NCI-H2171 (cell line): ENCODE results near the gene CREB5.

Experiments
- DNase-seq: peaks from one replicate; lab custom pipeline; 2025; lab: John Stamatoyannopoulos, UW

Gene CREB5

DNA sequence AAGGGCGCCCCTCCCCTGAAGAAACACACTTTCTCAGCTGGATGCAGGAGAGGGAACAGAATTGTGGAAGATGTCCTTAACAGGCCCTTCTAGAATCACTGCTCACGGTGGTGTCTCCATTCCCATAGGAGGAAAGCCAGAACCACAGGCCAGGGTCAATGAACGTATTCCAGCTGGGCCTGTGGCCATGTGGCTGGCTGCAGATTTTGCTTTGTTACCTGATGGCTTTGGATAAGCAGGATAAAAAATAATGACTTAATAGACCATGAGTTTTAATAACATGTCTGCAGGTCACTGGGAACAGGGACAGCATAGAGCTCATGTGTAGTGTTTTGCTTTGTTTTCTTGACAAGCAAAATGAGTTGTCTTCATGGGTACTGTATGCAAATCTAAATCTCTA is 335.5 kb downstream of the CREB5 start:
- DNase-seq: no peak

GRCh38 chr7:28748346-28748745 is 336.0 kb downstream of the CREB5 start:
- DNase-seq: no peak

DNA sequence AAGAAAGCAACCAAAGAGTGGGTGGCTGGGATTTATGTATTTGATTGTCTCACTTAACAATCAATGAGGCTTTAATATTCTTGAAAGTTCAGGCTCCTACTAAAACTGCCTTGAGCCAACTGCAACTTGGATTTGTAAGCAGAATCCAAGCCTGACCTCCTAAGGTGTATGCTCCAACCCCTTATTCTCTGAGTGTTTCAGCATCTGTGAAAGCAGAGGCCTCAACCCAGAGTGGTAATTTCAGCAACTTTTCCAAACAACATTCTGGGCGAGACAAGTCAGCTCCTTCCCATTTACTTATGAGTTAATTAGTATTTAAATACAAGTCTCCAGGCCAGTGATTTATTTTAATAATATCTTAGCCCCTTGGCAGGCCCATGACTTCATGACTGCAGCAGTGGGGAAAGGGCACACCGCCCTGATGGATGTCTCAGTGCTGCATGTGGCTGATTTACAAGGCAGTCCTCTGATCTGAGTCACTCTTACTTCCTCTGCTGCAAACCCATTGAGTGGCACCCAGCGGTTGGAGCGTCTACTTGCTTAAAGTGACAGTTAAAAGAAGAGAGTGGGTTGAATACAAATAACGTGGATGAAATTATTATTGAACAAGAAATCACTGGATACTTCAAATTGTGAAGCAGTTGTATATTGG is 336.7 kb downstream of the CREB5 start:
- no peak for DNase-seq

GRCh38 chr7:28749638-28750037 is 337.3 kb downstream of the CREB5 start:
- no peak for DNase-seq

GRCh38 chr7:28750981-28751380 is 338.7 kb downstream of the CREB5 start:
- no peak for DNase-seq

DNA sequence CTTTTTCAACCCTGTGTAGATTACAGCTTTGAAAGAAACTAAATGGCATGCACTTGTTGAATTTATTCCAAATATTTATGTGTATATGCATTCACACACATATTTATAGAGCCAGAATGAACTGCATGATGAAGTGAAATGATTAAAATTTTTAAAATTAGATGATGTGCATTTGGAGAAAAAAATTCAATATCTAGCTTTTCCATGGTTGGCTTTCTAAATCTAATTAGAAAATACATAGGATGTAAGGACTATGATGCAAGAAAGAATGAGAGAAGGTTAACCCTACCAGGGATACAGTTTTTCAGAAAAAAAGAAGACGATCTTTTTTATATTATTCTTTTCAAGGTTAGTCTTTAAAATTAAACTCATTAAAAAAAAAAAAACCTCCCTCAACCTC is 341.3 kb downstream of the CREB5 start:
- no peak for DNase-seq

DNA sequence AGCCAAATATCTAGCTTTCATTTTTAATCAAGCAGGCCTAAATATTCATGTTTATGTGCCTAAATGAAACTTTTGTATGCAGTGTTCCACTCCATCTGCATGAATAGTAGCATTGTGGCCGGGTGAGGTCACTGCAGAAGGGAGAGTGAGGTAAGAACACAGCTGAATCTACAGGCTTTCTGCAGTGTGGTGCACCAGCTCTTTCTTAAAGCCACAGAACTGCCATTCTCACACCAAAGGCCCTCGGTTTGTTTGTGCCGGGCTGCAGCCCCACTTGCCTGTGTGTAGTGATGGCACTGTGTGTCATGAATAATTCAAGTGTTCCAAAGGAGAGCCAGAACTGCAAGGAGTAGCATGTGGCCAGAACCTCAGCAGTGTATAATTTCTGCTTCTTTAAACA is 341.7 kb downstream of the CREB5 start:
- DNase-seq: no peak

DNA sequence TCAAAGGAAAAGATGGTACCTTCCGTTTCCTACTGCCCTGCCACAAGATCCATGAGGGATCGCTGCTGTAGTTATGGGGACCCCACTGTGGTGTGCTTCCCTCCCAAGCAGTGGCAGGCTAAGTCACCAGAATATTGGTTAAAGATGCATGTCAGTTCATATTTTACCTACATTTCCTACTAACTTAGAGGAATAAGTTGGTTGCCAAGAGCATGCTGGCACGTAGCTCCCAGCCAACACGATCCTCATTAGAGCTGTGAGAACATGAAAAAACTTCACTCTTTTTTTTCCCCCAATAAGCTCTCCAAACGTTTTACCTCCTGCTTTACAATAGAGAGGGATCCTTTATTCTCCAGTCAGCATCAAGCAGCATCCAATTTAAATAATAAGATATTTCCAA is 342.1 kb downstream of the CREB5 start:
- DNase-seq: no peak

DNA sequence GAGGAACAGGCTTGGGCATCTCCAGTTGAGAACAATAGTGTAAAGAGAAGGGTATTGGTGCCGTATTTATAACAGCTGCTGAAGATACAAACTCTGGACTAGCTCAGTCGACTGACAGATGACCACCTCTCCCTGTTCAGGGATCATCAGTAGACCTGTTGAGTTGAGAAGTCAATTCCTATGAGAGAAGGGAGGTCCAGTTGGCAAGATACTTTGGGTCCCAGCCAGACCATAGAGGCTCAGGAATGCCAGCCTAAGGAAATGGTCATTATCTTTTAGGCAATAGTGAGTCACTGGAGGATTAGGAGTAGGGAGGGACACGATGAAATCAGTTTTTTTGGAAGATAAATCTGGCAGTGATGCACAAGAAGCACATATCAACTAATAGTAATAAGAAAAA is 342.9 kb downstream of the CREB5 start:
- DNase-seq: no peak

DNA sequence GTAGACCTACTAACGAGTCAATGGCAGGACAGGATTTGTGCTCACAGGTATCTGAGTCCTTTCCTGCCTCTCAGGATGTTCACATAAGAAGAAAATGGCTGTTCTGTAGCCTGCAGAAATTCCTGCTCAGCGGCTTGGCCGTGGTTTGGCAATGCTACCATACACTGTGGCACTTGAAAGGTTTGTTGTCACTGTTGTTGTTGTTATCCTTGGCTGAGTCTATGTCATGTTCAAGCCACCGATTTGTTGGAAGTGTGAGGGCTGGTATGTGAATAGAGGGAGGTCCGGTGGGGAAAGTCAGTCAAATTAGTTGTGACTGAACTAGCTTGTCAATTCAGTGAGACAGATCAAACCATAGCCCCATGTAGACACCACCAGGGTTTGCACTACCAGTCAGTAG is 345.9 kb downstream of the CREB5 start:
- no peak for DNase-seq

GRCh38 chr7:28759475-28759971 is 347.2 kb downstream of the CREB5 start:
- DNase-seq: no peak

DNA sequence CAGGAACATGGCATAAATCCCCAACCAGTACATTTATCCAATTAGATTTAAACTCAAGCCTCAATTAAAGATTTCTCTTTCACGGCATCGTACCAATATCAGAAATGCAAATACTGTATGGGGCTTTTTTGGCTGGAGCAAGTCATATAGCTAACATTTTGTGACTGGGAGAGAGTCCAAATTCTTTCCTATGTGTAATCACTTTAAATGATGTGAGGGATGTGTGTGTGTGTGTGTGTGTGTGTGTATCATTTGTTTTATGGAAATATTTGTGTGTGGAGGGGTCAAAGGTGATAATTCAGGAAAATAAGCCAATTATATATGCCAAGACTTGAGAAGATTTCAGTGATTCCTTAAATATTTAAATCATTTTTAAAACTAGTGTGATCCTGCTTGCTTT is 349.2 kb downstream of the CREB5 start:
- DNase-seq: no peak

GRCh38 chr7:28762651-28763050 is 350.3 kb downstream of the CREB5 start:
- DNase-seq: no peak

- no peak for DNase-seq
These were observed 354.0 kb downstream of the CREB5 start for GRCh38 chr7:28766359-28766758.

DNA sequence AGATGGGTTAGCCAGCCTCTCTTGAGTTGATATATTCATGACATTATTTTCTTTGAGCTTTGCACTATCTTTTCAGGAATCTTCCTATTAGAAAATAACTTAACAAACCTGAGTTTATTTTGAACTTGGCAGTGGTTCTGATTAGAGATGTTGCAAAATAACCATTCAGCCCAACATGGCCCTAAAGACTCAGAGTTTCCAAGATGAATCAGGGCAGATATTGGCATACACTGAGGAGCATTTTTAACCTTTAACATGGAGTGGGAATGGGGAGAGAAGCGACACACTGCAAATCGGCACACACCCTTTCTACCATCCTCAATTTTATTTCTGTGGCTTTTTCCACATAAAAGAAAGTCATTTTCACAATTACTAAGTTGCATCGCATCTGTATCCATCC is 355.0 kb downstream of the CREB5 start:
- no peak for DNase-seq

- no peak for DNase-seq
These were observed 356.3 kb downstream of the CREB5 start for GRCh38 chr7:28768577-28769147.

GRCh38 chr7:28771906-28772622 is 359.7 kb downstream of the CREB5 start:
- DNase-seq: no peak

DNA sequence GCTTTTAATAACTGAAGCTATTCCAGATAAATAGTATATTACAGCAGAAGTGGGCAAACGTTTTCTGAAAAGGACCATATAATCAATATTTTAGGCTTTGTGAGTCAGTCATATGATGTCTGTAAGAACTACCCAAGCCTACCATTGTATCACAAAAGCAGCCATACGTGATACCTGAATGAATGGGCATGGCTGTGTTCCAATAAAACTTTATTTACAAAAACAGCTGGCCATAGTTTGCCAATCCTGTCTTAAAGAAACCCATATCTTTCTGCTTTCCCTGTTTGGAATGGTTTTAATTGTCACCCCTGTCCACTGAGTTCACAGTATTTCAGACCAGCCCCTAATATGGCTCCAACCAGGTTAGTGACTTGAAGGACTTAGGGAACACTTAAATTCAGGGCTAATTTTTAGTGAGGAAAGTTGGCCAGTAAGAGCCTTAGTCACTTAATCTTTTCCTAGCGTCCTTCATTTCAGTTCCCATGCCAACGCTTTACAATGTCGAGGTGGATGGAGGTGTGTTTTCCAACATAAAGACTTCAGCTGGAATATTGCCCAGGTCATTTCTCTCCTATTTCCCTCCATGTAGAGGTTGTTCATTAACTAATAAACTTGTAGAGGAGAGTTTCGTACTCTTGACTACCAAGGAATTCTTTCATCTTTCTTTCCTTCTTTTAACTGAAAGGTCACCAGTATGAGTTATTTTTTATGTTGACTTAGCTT is 361.3 kb downstream of the CREB5 start:
- DNase-seq: no peak

- no peak for DNase-seq
These were observed 362.1 kb downstream of the CREB5 start for GRCh38 chr7:28774261-28774988.

DNA sequence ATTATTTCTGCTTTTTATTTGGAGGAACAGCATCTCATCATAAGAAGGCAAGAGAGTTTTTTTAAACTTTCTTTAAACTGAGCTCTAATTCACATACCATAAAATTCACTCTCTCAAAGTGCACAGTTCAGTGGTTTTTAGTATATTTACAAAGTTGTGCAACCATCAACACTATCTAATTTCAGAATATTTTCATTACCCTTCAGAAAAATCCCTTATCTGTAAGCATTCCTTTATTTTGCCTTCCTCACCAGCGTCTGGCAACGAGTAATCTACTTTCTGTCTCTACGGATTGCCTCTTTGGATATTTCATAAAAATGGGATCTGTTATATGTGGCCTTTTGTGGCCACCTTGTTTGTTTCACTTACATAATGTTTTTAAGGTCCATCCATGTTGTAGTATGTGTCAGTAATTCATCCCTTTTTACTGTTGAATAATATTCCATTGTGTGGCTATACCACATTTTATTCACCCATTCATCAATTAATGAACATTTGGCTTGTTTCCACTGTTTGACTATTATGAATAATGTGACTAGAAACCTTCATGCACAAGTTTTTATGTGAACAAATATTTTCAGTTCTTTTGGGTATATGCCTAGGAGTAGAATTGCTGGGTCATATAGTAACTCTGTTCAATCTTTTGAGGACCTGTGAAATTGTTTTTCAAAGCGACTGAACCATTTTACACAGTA is 364.3 kb downstream of the CREB5 start:
- DNase-seq: no peak

- DNase-seq: no peak
These were observed 366.5 kb downstream of the CREB5 start for GRCh38 chr7:28778786-28779185.
